ENCODE data around the gene NPEPPS. TPM values are rescaled to one million over a fixed set of nuclear protein-coding genes. Genes with fewer than 3 reads are reported as not detected.

Gene NPEPPS
- total and polyA plus RNA-seq, 2 of the 8 experiments (the other 6 are each of a cell fraction or from before 2014, with no cell fraction given), result 53.6 to 118 TPM

- Histone ChIP-seq H2BK15ac (ENCODE audit: low read length) (no peak overlapping the region), H4K91ac (replicated peaks; ENCODE audit: insufficient read length, low read length) (no peak overlapping the region), H2AK5ac (ENCODE audit: low read depth, low read length) (no peak overlapping the region), H4K20me1 (replicated peaks in 1 of 2; ENCODE audit: control insufficient read depth in 1 of 2, insufficient read depth in 2 of 2, low read length in 2 of 2) (no peaks in the 10 kb centered on the region), H3K56ac (replicated peaks; ENCODE audit: insufficient read length, low read depth, low read length) (no peak overlapping the region), H4K8ac (ENCODE audit: extremely low read depth, insufficient read depth, low read length) (no peak overlapping the region), H2AFZ (ENCODE audit: low read length) (no peak overlapping the region), H3K4me1 (replicated peaks in 1 of 4; ENCODE audit: control insufficient read depth in 3 of 4, insufficient read depth in 4 of 4, low read length in 3 of 4) (no peaks in the 10 kb centered on the region), H3K9ac (replicated peaks in 1 of 4; ENCODE audit: extremely low read depth in 1 of 4, low read depth in 3 of 4, low read length in 3 of 4) (no peak overlapping the region), H2BK20ac (ENCODE audit: low read length) (no peak overlapping the region), H3K27me3 (replicated peaks in 1 of 4; ENCODE audit: control insufficient read depth in 3 of 4, extremely low read depth in 1 of 4, insufficient read depth in 3 of 4, low read length in 3 of 4) (no peaks in the 10 kb centered on the region), H3K4me3 (ENCODE audit: extremely low read depth in 1 of 4, insufficient read depth in 2 of 4, low read depth in 3 of 4, low read length in 4 of 4) (no peak overlapping the region), H3K4me2 (ENCODE audit: insufficient read depth in 1 of 2, low read depth in 2 of 2, low read length in 2 of 2) (no peak overlapping the region), H3K14ac (ENCODE audit: insufficient read length) (no peak overlapping the region), H2BK120ac (replicated peaks; ENCODE audit: low read depth, low read length) (no peak overlapping the region), H3K36me3 (ENCODE audit: control insufficient read depth in 2 of 4, insufficient read depth in 4 of 4, low read length in 3 of 4) (peaks cover 0 to under 1% (median 0%) of the 10 kb centered on the region in 4 experiments; a peak in 1 of 8 replicates), H3K9me3 (ENCODE audit: insufficient read depth in 2 of 2, low read depth in 1 of 2, low read length in 1 of 2) (no peaks in the 10 kb centered on the region), H3K18ac (ENCODE audit: extremely low read depth, low read length) (no peak overlapping the region), H3K27ac (ENCODE audit: low read depth, low read length) (no peak overlapping the region), H2BK12ac (ENCODE audit: low read depth, low read length) (no peak overlapping the region), H3K4ac (replicated peaks; ENCODE audit: insufficient read length, low read depth, low read length) (no peak overlapping the region), H4K5ac (ENCODE audit: insufficient read length, low read depth, low read length) (no peak overlapping the region), H3K79me1 (ENCODE audit: low read depth, low read length) (no peaks in the 10 kb centered on the region), H3K23me2 (ENCODE audit: low read depth, low read length) (no peaks in the 10 kb centered on the region), H3K79me2 (ENCODE audit: control insufficient read depth in 1 of 2, insufficient read depth in 2 of 2, low read length in 2 of 2) (no peaks in the 10 kb centered on the region), H2BK5ac (ENCODE audit: low read depth, low read length) (no peak overlapping the region), H3K23ac (ENCODE audit: insufficient read length) (no peak overlapping the region)
- TF ChIP-seq JUND (IDR thresholded peaks at IDR 0.05; ENCODE audit: low read length) (no peak), POU5F1 (IDR thresholded peaks at IDR 0.05; ENCODE audit: low read depth, low read length) (no peak), TAF1 (IDR thresholded peaks at IDR 0.05; ENCODE audit: low read depth, low read length) (no peak), TCF12 (IDR thresholded peaks at IDR 0.05; ENCODE audit: low read depth, low read length) (no peak), SAP30 (IDR thresholded peaks at IDR 0.05; ENCODE audit: insufficient read depth, insufficient replicate concordance, low read length) (no peak), SIX5 (IDR thresholded peaks at IDR 0.05; ENCODE audit: low read depth, low read length) (no peak), SP2 (IDR thresholded peaks at IDR 0.05; ENCODE audit: low read length) (no peak), HDAC6 (IDR thresholded peaks at IDR 0.05; ENCODE audit: low read depth, low read length) (no peak), NANOG (IDR thresholded peaks at IDR 0.05; ENCODE audit: insufficient read depth, low read depth, low read length, poor library complexity, severe bottlenecking) (no peak), RNF2 (IDR thresholded peaks at IDR 0.05; ENCODE audit: borderline replicate concordance, low read depth, low read length, missing control alignments, poor library complexity, severe bottlenecking) (no peak), TBP (IDR thresholded peaks at IDR 0.05; ENCODE audit: low read depth, low read length) (no peak), POLR2A (IDR thresholded peaks at IDR 0.05; ENCODE audit: control extremely low read depth in 1 of 2, low read depth in 2 of 2, low read length in 2 of 2) (no peak), ZNF274 (IDR thresholded peaks at IDR 0.05; ENCODE audit: borderline replicate concordance, extremely low read depth, low read length) (no peak), RBBP5 (IDR thresholded peaks at IDR 0.05; ENCODE audit: borderline replicate concordance, low read depth, low read length) (no peak), CTBP2 (IDR thresholded peaks at IDR 0.05; ENCODE audit: borderline replicate concordance, insufficient read depth, insufficient read length, low read length) (no peak)
- FAIRE-seq (no peak), DNase-seq (ENCODE audit: low read depth in 1 of 2, low spot score in 2 of 2) (no peak)
- ChIA-PET POLR2A (ENCODE audit: partially characterized antibody) (no interaction called here), CTCF (ENCODE audit: partially characterized antibody) (interaction anchor here (1.0 to 1.2 kb wide), 2 partner anchors 14 to 36 kb away, joined by 3 to 4 read pairs; no protein-coding TSS in a partner anchor)
- WGBS, 2 experiments (ENCODE audit: extremely low coverage in 1 of 2, insufficient coverage in 1 of 2, insufficient read length in 1 of 2, insufficient replicate concordance in 2 of 2, low coverage in 1 of 2, low lambda C conversion rate in 2 of 2, missing lambda C conversion rate in 1 of 2), result 83% methylated on average over 5 of the region's 5 CpGs; no CpG with 5 or more reads in 1 of the 2 experiments
These were observed 98.9 kb downstream of the NPEPPS start for GRCh38 chr17:47629826-47630225.

Data from H1 (cell line).